IPS-11a (cell line): ENCODE results near the gene NXNL2.

Experiments
- H3K4me3 ChIP-seq: one replicate; pipeline ENCODE4 v1.5.1; 2013; ENCODE audit warnings: low read depth, low read length, control low read depth

Gene NXNL2

GRCh38 chr9:88534456-88535225 is at the start of gene NXNL2:
Gene NXNL2, plus strand, starts transcription at chr9:88535178. Its CDS starts 257 bp downstream, at chr9:88535435.
- peak within 1 kb of the TSS; percentile 58 for H3K4me3 ChIP-seq

GRCh38 chr9:88488166-88488565 is 46.8 kb upstream of the NXNL2 start:
- H3K4me3 ChIP-seq, result no peak overlapping the region

GRCh38 chr9:88494983-88495721 is 39.8 kb upstream of the NXNL2 start:
- no peak overlapping the region for H3K4me3 ChIP-seq

- H3K4me3 ChIP-seq, result no peak overlapping the region
These were observed 37.8 kb upstream of the NXNL2 start for GRCh38 chr9:88497224-88497623.

GRCh38 chr9:88498880-88499279 is 36.1 kb upstream of the NXNL2 start:
- no peak overlapping the region for H3K4me3 ChIP-seq

GRCh38 chr9:88501086-88501485 is 33.9 kb upstream of the NXNL2 start:
- no peak overlapping the region for H3K4me3 ChIP-seq

- no peak overlapping the region for H3K4me3 ChIP-seq
These were observed 32.4 kb upstream of the NXNL2 start for GRCh38 chr9:88502552-88503034.

GRCh38 chr9:88503081-88503844 is 31.7 kb upstream of the NXNL2 start:
- H3K4me3 ChIP-seq, result no peak overlapping the region

- H3K4me3 ChIP-seq, result no peak overlapping the region
These were observed 30.9 kb upstream of the NXNL2 start for GRCh38 chr9:88503845-88504764.

GRCh38 chr9:88508326-88508725 is 26.7 kb upstream of the NXNL2 start:
- no peak overlapping the region for H3K4me3 ChIP-seq

- no peak overlapping the region for H3K4me3 ChIP-seq
These were observed 23.1 kb upstream of the NXNL2 start for GRCh38 chr9:88511906-88512305.

GRCh38 chr9:88514247-88514646 is 20.7 kb upstream of the NXNL2 start:
- H3K4me3 ChIP-seq, result no peak overlapping the region

- H3K4me3 ChIP-seq, result no peak overlapping the region
These were observed 13.7 kb upstream of the NXNL2 start for GRCh38 chr9:88521308-88521707.

- H3K4me3 ChIP-seq, result no peak overlapping the region
These were observed 12.6 kb upstream of the NXNL2 start for GRCh38 chr9:88522360-88522759.

GRCh38 chr9:88523056-88523455 is 11.9 kb upstream of the NXNL2 start:
- H3K4me3 ChIP-seq, result no peak overlapping the region

GRCh38 chr9:88524911-88525310 is 10.1 kb upstream of the NXNL2 start:
- H3K4me3 ChIP-seq, result no peak overlapping the region

- H3K4me3 ChIP-seq, result no peak overlapping the region
These were observed 7.4 kb upstream of the NXNL2 start for GRCh38 chr9:88527618-88528017.

- H3K4me3 ChIP-seq, result no peak overlapping the region
These were observed 6.7 kb upstream of the NXNL2 start for GRCh38 chr9:88528080-88528790.

GRCh38 chr9:88529496-88529895 is 5.5 kb upstream of the NXNL2 start:
- H3K4me3 ChIP-seq, result no peak overlapping the region

- no peak overlapping the region for H3K4me3 ChIP-seq
These were observed 4.9 kb upstream of the NXNL2 start for GRCh38 chr9:88530051-88530450.
